K562 (cell line): ENCODE measurements around the gene OR9I1. TPM values are rescaled to one million over a fixed set of nuclear protein-coding genes. Genes with fewer than 3 reads are reported as not detected.

Experiments used
- ATAC-seq: fragments of 200-7000 bp; cut with Tn5 transposase; 3 replicates; pipeline ENCODE4 v1.9.1; 2020; ENCODE audit warnings: moderate library complexity
- BruUV-seq: library from RNA; stranded (reverse); fragments of 400-500 nt; replicated peaks from 2 replicates; lab custom pipeline; 2021; lab: Mats Ljungman, UMichigan
- CTCF ChIA-PET: fragments of 300-600 bp; formaldehyde crosslinking; extraction: SDS; loops from one replicate; lab custom pipeline; 2021; ENCODE audit warnings: low intra/inter-chr PET ratio; lab: Yijun Ruan, JAX
- POLR2A ChIA-PET: fragments of 300-600, 350-650 bp; sonication (Branson Sonifier 250); formaldehyde crosslinking; extraction: SDS; loops from one replicate; lab custom pipeline; 2021; ENCODE audit warnings: antibody characterized with exemption, inconsistent platforms; lab: Yijun Ruan, JAX
- DNase-seq, 4 experiments: peaks; one replicate each; pipeline versions ENCODE4 v3.0.0 to v3.0.0-alpha.2; 2011 to 2018; ENCODE audit warnings: low spot score in 3 of 4, mixed read lengths in 3 of 4; ENCODE audit errors: extremely low read depth in 1 of 4
- FAIRE-seq: peaks from 2 replicates; lab custom pipeline; 2011; peaks lifted over from hg19 to GRCh38; lab: Jason Lieb, UNC
- H2AFZ ChIP-seq: 2 replicates; pipeline ENCODE4 v1.6.0; 2011; ENCODE audit warnings: low read depth, low read length, control low read depth, inconsistent platforms
- H3K27ac ChIP-seq: fragments of 200-600 bp; 3 replicates; pipeline ENCODE4 v1.8.0; 2011; ENCODE audit warnings: low read depth, mild to moderate bottlenecking, control low read depth, inconsistent platforms, low read length, moderate library complexity, mixed read lengths; ENCODE audit errors: extremely low read depth
- H3K27me3 ChIP-seq, 2 experiments: fragments of 300-600 bp in 1 of 2; 2 replicates in 1 of 2; 3 replicates in 1 of 2; pipeline versions ENCODE4 v1.6.0 to v1.8.0; 2011; ENCODE audit warnings: inconsistent platforms in 2 of 2, low read length in 2 of 2, mild to moderate bottlenecking in 1 of 2, mixed read lengths in 1 of 2, moderate library complexity in 1 of 2; ENCODE audit not compliant: control insufficient read depth in 2 of 2, insufficient read depth in 2 of 2
- H3K36me3 ChIP-seq: fragments of 300-600 bp; 3 replicates; pipeline ENCODE4 v1.8.0; 2011; ENCODE audit warnings: mild to moderate bottlenecking, low read length, inconsistent platforms; ENCODE audit not compliant: control insufficient read depth, insufficient read depth
- H3K4me1 ChIP-seq, 2 experiments: fragments of 200-600 bp in 1 of 2; replicated peaks in 1 of 2; 2 replicates in 1 of 2; 3 replicates in 1 of 2; pipeline versions ENCODE4 v1.5.1 to v1.8.0; 2011; ENCODE audit warnings: inconsistent platforms in 2 of 2, low read length in 2 of 2, mild to moderate bottlenecking in 1 of 2, mixed read lengths in 1 of 2, moderate library complexity in 1 of 2; ENCODE audit not compliant: control insufficient read depth in 2 of 2, insufficient read depth in 2 of 2
- H3K4me2 ChIP-seq: 2 replicates; pipeline ENCODE4 v1.6.1; 2011; ENCODE audit warnings: low read length, control low read depth, inconsistent platforms, mixed read lengths; ENCODE audit not compliant: insufficient read depth
- H3K4me3 ChIP-seq: fragments of 200-600 bp; sonication (generic), shearing (Covaris generic); 2 replicates; pipeline ENCODE4 v1.5.1; 2016; ENCODE audit warnings: control low read depth, inconsistent platforms
- H3K79me2 ChIP-seq: fragments of 200-600 bp; 3 replicates; pipeline ENCODE4 v1.8.0; 2011; ENCODE audit warnings: low read length, inconsistent platforms; ENCODE audit not compliant: control insufficient read depth, insufficient read depth
- H3K9ac ChIP-seq, 2 experiments: 2 replicates each; pipeline versions ENCODE4 v1.6.0 to v1.6.1; 2011; ENCODE audit warnings: low read depth in 2 of 2, low read length in 2 of 2, control low read depth in 1 of 2, inconsistent platforms in 1 of 2, mild to moderate bottlenecking in 1 of 2, mixed read lengths in 1 of 2; ENCODE audit not compliant: insufficient read depth in 1 of 2
- H3K9me1 ChIP-seq: one replicate; pipeline ENCODE4 v1.6.0; 2011; ENCODE audit warnings: inconsistent platforms, mild to moderate bottlenecking, low read length, moderate library complexity; ENCODE audit not compliant: control insufficient read depth, insufficient read depth
- H3K9me3 ChIP-seq: replicated peaks from 2 replicates; pipeline ENCODE4 v1.5.1; 2011; ENCODE audit warnings: low read depth, low read length, inconsistent platforms; ENCODE audit not compliant: control insufficient read depth, insufficient read depth
- H4K20me1 ChIP-seq: replicated peaks from 2 replicates; pipeline ENCODE4 v1.6.1; 2011; ENCODE audit warnings: low read length, inconsistent platforms, mixed read lengths; ENCODE audit not compliant: control insufficient read depth, insufficient read depth
- ILF3 ChIP-seq: fragments of 450-650 bp; IDR thresholded peaks from 2 replicates; pipeline ENCODE4 v1.6.1; 2018; ENCODE audit warnings: antibody characterized with exemption, mild to moderate bottlenecking, moderate library complexity, borderline replicate concordance
- NCOA4 ChIP-seq: fragments of 450-650 bp; IDR thresholded peaks from 2 replicates; pipeline ENCODE4 v1.6.1; 2018; ENCODE audit warnings: mild to moderate bottlenecking; ENCODE audit not compliant: partially characterized antibody
- NFE2 ChIP-seq: IDR thresholded peaks from 2 replicates; pipeline ENCODE4 v1.6.1; 2014; ENCODE audit warnings: antibody characterized with exemption, low read depth
- RBFOX2 ChIP-seq: fragments of 200-400 bp; formaldehyde crosslinking; IDR thresholded peaks from 2 replicates; pipeline ENCODE4 v1.6.1; 2017; ENCODE audit warnings: low read depth, mild to moderate bottlenecking, low read length, moderate library complexity
- SRF ChIP-seq, 2 experiments: fragments of 250-450, 450-650 bp in 1 of 2; sonication (Bioruptor Pico) in 1 of 2; sonication (generic) in 1 of 2; formaldehyde crosslinking; IDR thresholded peaks; 2 replicates each; pipeline versions ENCODE4 v1.5.0 to v1.5.1; 2020 to 2022; ENCODE audit warnings: mild to moderate bottlenecking in 1 of 2, missing genetic modification reagents in 1 of 2
- TEAD2 ChIP-seq: fragments of 450-650 bp; IDR thresholded peaks from 2 replicates; pipeline ENCODE4 v1.6.1; 2016; ENCODE audit warnings: missing genetic modification characterization, control low read depth, missing compliant biosample characterization
- ZBED1 ChIP-seq: IDR thresholded peaks from 2 replicates; pipeline ENCODE4 v1.6.1; 2014
- ZFP30 ChIP-seq: fragments of 250-450 bp; sonication (Bioruptor Pico); IDR thresholded peaks from 2 replicates; pipeline ENCODE4 v1.8.0; 2022; ENCODE audit warnings: moderate library complexity, mild to moderate bottlenecking, inconsistent platforms, borderline replicate concordance
- ZFP91 ChIP-seq: sonication (generic); formaldehyde crosslinking; IDR thresholded peaks from 2 replicates; pipeline ENCODE4 v1.8.0; 2022; ENCODE audit warnings: mild to moderate bottlenecking, missing genetic modification reagents
- ZNF354B ChIP-seq: fragments of 250-450 bp; sonication (Bioruptor Pico); IDR thresholded peaks from 2 replicates; pipeline ENCODE4 v1.4.0; 2020
- ZNF511 ChIP-seq: sonication (generic); formaldehyde crosslinking; IDR thresholded peaks from 2 replicates; pipeline ENCODE4 v1.8.0; 2022; ENCODE audit warnings: mild to moderate bottlenecking, missing genetic modification reagents
- WGBS: fragments of 100-300 bp; shearing (Covaris generic); methylation state at CpG from one replicate; pipeline ENCODE4 v1.1.6; 2016; ENCODE audit warnings: low coverage, mixed read lengths; ENCODE audit not compliant: insufficient coverage; ENCODE audit errors: missing lambda C conversion rate; 5-methylcytosine and 5-hydroxymethylcytosine counted together
- in situ Hi-C: fragments of 300-500 bp; cut with MboI; formaldehyde crosslinking; loops from 4 replicates; pipeline ENCODE4 v1.15.0; 2018; ENCODE audit warnings: inconsistent platforms, mixed read lengths
- intact Hi-C: fragments of 100-400 bp; cut with micrococcal nuclease; formaldehyde crosslinking; loops from 2 replicates; pipeline ENCODE4 v1.14.2; 2022
- polyA plus RNA-seq, 8 experiments: library from polyadenylated mRNA; depleted of rRNA in 4 of 8; stranded (reverse) in 5 of 8; unstranded in 3 of 8; fragments of >200 nt; fragmentation: Nextera tagmentation in 2 of 8; fragmentation: Illumina TruSeq in 1 of 8; extraction: Ambion mirVana in 2 of 8; extraction: Trizol in 1 of 8; gene quantifications; 2 replicates each; pipeline versions ENCODE4 v1.2.1 to v1.2.3, GENCODE V29; 2011 to 2014; ENCODE audit warnings: inconsistent platforms in 1 of 8, missing spikeins in 1 of 8
- total RNA-seq, 7 experiments: library from RNA; depleted of rRNA in 6 of 7; stranded (reverse); fragments of >200 nt in 6 of 7; fragmentation: Illumina TruSeq in 2 of 7; extraction: Trizol in 2 of 7; gene quantifications; 2 replicates each; pipeline versions ENCODE4 v1.2.1 to v1.2.3, GENCODE V29; 2011 to 2021; ENCODE audit warnings: low replicate concordance in 1 of 7

Gene OR9I1
- total and polyA plus RNA-seq, 9 of the 15 experiments (the other 6 are each of a cell fraction or from before 2014, with no cell fraction given) = not detected

GRCh38 chr11:58075781-58076180 is 49.5 kb downstream of the OR9I1 start:
- WGBS = 0% methylated on average over 2 of the region's 2 CpGs
- Histone ChIP-seq H3K27me3 (no peaks in the 10 kb centered on the region), H3K9me1 (no peaks in the 10 kb centered on the region), H3K4me2 (no peak overlapping the region), H3K9ac (no peak overlapping the region), H3K9me3 (no peaks in the 10 kb centered on the region), H2AFZ (no peak overlapping the region), H3K4me3 (no peak overlapping the region), H3K36me3 (no peaks in the 10 kb centered on the region), H4K20me1 (no peaks in the 10 kb centered on the region), H3K27ac (no peak overlapping the region), H3K79me2 (no peaks in the 10 kb centered on the region), H3K4me1 (no peaks in the 10 kb centered on the region)
- ChIA-PET CTCF (no interaction called here), POLR2A (no interaction called here)
- no peak for FAIRE-seq
- in situ Hi-C loops (no loop called here), intact Hi-C loops (no loop called here)
- TF ChIP-seq SRF (CRISPR knock-in tag; IDR thresholded peaks at IDR 0.05) = no peak
- TF ChIP-seq ZNF354B = no peak
- no peak for TF ChIP-seq TEAD2 (tag)
- TF ChIP-seq ILF3 = no peak
- no peak for TF ChIP-seq ZFP30 (CRISPR knock-in tag)
- TF ChIP-seq ZBED1 = no peak
- TF ChIP-seq RBFOX2 = no peak
- TF ChIP-seq ZNF511 (CRISPR knock-in tag) = no peak
- TF ChIP-seq NCOA4 = no peak
- TF ChIP-seq ZFP91 (CRISPR knock-in tag) = no peak
- no peak for TF ChIP-seq NFE2
- ATAC-seq = no peak
- DNase-seq = no peak
- no TSS peak for BruUV-seq
